GM21447 (cell line): ENCODE measurements around the gene FILIP1L.

Experiments used
- ATAC-seq: cut with Tn5 transposase; IDR thresholded peaks from one replicate; pipeline ENCODE4 v1.9.1; 2021; ENCODE audit not compliant: unreplicated experiment

The FILIP1L gene

GRCh38 chr3:100114413-100115030 lies at the start of gene FILIP1L:
TSS of gene FILIP1L (minus strand) at chr3:100114501.
- no peak for ATAC-seq

DNA sequence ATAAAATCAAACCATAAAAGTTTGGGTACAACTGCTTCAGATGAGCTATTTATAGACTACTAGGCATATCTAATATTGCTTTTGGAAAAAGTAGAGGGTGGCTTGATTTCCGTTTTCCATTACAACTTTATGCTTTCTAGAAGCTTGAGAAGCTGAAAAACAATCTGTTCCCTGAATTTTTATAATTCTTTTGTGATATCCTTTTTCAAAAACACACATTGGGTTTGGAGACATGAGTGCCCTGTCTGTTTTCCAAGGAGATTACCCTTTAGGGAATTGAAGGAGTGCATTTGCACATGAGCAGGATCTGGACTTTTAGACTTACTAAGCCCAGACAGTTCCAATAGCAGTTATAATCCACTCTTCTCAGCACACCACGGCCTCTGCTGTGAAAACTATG lies 49.5 kb upstream of the FILIP1L start:
- no peak for ATAC-seq

DNA sequence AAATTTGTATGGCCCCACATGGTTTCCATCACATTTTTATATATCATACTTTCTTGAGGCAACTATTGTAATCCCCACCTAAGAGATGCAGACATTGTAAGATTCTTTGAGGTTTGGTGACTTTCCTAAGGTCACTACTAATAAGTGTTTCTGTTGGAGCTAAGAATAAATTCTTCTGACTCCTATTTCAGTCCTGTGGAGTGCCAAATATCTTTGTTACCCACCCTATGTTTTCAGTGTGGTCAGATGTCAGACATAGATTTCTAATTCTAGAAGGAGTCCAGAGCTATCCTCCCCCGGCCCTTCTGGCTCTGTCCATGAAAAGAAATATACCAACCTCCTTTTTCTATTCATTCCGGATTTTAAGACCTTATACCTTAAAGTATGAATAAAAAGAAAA lies 46.2 kb upstream of the FILIP1L start:
- ATAC-seq = no peak

DNA sequence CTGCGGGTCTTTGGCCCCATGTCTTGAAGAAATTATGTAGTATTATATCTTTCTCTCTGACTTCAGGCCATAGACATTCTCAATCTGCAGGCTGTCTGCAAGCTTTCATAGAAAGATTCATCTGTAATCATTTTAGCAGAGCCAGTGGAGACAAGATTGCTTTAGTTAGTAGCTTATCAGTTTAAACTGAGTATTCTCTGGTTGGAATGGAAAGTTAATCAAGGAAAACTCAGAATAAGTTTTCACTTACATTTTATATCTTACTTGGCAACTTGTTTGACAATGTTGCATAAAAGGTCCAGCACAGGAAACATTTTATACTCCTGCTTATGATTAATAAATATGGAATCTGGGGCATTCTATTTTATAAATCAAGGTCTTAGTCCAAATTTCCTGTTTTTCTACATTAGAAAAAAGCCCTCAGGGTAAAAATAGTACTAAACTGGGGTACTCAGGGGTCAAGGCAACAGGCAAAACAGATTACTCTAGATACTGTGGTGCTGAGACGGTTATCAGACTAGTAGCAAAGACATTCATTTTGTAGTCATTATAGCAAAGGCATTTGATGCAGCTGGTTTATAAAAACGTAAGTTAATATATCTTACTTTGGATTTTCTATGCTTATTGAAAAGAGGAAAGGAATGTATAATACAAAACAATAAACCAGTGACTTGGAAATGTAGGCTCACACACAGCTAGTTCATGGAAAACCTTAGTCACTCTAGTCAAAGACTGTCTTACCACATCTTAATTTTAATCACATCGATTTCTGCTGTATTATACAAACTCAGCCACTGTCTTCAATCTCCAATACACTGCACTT lies 45.2 kb upstream of the FILIP1L start:
- no peak for ATAC-seq

DNA sequence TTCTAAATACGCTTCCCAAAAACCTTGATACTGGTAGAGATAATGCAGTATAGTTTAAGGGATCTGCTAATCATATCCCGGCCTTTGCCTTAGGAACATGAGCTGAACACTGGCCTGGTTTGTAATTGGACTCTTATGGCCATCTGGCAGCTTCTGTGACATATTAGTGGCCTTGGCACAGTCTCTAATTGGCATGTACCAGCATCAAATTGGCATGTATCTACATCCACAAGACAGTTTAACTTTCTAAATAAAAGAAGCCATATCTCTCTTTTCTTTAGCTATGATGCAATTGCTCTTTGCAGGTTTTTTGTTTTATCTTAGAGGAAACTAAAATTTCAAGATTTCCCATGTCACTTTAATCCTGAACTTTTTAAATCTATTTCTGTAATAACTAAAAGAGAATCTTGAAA lies 44.6 kb upstream of the FILIP1L start:
- no peak for ATAC-seq

DNA sequence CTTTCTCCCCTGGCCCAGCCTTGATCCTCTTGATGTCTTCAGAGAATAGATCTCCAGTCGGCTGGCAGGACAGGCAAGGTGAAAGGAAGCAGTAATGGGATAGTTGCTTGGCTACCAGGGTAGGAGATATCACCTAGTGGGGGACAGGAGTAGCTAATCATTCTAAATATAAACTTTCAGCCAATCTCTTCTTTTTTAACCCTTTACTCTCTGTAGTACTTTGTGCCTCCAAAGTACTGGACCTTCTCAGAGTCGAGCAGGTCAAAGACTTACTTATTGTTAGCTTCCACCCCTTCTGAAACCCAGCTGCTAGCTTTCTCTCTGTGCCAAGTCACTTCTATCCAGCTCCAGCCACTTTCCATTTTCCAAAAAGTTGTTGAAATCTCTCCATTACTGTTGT lies 43.4 kb upstream of the FILIP1L start:
- ATAC-seq = no peak

GRCh38 chr3:100155590-100155989 lies 41.3 kb upstream of the FILIP1L start:
- no peak for ATAC-seq

GRCh38 chr3:100155128-100155527 lies 40.8 kb upstream of the FILIP1L start:
- ATAC-seq = no peak

GRCh38 chr3:100154171-100154570 lies 39.9 kb upstream of the FILIP1L start:
- ATAC-seq = no peak

DNA sequence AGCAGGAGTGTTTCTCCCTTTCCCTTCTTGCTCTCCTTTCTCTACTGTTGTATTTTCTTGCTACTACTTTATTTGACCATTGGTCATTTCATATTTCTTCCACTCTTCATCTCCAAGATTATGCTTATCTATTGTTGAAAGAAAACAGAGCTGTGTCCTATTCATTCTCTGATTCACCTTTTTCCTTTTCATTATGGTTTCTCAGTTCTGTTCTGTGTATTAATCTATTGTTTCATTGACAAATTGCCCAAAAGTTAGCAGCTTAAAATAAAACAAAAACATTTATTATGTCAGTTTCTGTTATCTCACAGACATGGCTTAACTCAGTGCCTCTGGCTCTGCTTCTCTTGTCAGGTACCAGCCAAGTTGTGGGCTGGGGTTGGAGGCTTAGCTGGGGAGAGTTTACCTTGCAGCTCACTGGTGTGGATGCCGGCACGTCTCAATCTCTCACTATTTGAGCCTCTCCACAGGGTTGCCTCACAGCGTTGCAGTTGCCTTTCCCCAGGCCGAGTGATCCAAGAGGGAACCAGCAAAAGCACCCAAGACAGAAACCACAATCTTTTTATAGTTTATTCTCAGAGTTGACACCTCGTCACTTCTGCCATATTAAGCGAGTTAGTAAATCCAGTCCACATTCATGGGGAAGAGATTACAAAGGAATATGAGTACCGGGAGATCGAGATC lies 36.9 kb upstream of the FILIP1L start:
- ATAC-seq = no peak

DNA sequence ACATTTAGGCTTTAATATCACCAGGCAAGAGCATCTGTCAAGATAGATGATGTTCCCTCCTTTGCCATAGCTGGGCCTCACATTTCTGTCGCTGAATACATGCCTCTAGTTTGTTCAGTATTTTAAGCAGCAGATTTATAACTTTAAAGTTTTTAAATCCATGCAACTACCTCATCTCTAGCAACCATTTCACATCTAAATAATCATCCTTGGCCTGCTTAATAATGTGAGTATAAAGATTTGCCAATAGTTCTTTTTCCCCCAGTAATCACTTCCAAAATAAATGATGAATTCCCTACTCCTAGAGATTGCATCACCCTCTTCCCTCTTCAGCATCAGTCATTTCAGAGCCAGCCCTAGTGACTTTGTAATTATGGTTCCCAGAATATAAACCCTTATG lies 36.2 kb upstream of the FILIP1L start:
- ATAC-seq = no peak

DNA sequence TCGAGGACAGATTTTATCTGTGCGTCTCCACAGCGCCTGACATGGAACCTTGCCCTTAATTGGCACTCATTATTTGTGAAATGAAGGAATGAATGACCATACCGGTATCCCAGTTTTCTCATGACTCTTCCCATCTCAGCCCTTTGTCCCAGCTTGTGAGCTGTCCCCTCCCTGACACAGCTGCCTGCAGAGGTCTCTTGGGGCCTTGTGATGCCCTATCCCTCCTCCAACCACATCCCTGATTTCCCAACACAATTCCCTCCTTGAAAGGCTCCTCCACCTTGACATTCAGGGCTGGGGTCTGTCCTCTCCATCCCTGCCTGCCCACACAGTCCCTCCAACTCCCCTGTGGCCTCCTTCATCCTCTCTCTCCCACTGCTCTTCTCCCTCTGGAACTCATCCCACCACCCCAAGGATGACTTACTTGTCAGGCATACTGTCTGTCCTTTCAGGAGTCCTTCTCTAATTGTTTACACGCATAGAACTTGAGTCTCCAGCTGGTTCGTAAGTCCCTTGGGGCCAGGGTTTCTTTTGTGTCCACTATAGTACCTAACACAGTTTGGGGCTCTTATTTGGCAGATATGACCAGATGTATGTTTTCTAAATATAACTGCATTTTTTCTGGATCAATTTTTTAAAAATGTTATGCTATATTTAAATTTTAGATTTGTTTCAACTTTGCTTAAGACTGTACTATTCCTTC lies 35.6 kb upstream of the FILIP1L start:
- no peak for ATAC-seq

DNA sequence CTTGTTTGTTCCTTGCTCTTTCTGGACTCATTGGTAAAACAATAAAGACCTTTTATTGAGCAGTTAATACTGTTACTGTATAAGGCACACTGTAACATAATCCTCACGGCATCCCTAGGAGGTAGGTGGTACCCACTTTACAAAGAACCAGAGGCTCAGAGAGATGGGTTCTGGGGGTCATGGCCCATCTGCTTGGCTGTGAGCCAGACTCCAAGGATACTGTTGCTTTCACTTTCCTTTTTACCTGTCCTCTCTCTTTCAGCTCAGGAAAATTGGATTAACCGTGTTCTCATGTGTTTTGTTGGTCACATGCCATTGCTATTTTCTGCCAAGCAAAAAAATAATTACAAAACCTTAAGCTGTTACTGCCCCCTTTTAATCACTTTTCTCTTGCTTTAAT lies 34.8 kb upstream of the FILIP1L start:
- ATAC-seq = no peak

GRCh38 chr3:100144255-100144866 lies 30.1 kb upstream of the FILIP1L start:
- peak; percentile 92 for ATAC-seq

GRCh38 chr3:100141586-100141985 lies 27.3 kb upstream of the FILIP1L start:
- ATAC-seq = no peak

DNA sequence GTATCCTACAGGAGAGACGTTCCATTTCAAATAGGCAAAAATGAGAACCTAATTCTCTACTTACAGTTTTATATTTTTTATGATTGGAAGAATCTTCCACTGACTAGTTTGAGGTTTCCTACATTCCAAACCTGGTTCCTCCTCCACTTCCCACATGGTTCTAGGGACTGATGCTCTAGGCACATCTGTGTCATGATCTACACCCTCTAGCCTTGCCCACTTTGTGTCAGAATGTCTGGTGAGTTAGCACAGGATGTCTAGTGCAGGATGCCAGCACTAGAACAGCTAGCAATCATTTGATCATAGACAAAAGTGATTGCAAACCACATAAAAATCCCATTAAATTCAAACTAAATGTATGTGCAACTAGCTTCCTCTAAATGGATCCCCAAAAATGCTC lies 26.7 kb upstream of the FILIP1L start:
- ATAC-seq = no peak

DNA sequence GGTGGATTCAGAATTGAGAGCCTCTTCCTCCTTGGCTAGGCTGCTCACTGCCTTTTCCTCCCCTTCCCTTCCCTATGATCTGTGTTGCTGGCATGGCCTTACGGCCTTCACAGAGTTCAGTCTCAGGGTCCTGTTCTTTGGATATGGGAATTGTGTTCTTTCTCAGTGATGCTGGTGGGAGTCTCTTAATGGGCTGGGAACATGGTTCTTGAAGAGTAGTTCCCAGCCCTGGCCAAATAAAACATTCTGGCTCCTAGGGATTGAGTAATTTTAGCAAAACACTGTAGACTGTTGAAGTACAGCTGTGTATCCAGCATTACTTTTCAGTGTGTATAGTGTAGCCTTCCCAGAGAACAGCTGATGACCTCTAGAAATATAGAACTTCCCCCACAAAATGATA lies 22.6 kb upstream of the FILIP1L start:
- no peak for ATAC-seq

- ATAC-seq = no peak
Measured at GRCh38 chr3:100131241-100131640, 16.9 kb upstream of the FILIP1L start.

DNA sequence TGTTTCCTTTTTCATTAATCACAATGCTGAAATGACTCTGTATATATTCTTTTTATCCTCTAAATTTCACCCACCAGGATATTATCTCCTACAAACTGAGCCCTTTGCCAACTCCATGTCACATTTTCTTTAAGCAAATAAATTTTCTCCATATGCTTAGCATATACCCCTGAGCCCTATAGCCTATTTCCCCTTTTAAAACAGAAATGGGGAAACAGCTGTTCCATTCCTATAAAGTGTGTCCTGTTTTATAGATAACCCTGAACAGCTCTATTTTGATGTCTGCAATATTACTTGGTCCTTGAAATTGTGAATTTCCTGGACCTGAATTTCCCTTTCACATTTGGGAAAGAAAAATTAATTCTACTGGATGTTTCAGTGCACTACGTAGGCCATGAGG lies 15.6 kb upstream of the FILIP1L start:
- no peak for ATAC-seq

DNA sequence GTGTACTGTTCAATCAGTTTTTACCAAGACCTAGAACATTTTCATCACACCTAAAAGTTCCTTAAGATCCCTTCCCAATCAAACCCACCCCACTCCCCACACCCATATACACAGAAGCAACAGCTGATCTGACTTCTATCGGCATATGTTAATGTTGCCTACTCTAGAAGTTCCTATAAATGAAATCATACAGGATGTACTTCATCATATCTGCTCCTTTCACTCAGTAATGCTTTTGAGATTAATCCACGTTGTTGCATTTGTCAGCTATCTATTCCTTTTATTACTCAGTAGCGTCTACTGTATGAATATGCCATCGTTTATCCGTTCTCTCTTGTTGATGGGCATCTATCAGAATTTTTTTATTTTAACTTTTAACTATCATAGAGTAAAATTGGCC lies 14.3 kb upstream of the FILIP1L start:
- ATAC-seq = no peak

GRCh38 chr3:100127792-100128191 lies 13.5 kb upstream of the FILIP1L start:
- no peak for ATAC-seq
